Measurements from ENCODE around the gene SCUBE3.
A peak's percentile ranks its signal among the peaks of the same experiment; 100 is the strongest.

Gene SCUBE3

DNA sequence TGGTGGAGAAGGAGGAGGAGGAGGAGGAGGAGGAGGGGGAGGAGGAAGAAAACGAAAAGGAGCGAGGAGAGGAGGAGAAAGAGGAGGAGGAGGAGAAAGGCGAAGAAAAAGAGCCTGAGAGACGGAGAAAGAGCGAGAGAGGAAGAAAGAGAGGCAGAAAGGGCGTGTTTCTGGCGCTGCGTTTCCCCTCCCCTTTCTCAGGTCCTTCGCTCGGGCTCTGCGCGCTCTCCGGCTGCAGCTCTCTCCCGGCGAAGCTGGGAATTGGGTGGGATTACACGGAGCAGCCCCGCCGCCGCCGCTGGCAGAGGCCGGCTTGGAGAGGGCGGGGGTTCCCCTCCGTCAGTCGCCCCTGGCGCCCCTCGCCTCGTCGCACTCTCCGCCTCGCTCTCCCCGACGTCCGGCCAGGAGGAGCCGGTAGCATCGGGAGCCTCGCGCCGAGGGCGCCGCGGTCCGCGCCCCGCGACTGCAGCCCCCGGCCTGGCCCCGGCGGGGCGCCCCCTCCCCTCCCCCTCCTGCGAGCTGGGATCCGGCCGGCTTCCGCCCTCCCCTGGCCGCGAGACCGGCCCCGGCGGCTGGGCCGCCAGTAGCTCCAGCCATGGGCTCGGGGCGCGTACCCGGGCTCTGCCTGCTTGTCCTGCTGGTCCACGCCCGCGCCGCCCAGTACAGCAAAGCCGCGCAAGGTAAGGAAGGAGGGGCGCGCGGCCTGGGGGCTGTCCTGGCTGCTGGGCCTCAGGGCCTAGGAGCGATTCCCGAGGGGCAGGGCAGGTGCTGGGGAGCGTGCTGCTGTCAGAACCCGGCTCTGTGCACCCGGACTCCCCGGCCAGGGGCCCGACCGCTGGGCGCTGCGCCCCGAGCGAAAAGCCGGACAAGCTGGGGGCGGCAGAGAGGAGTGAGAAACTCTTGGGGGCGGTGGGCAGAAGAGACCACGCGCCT is at the start of gene SCUBE3:
Gene SCUBE3, plus strand, starts transcription at position 133 of the 933 bp plus-strand sequence. Its CDS starts 463 bp downstream, at position 596.
- Histone ChIP-seq H3K36me3 (ENCODE audit: insufficient read depth, low read length) (no peaks in the 10 kb centered on the region), H3K4me1 (ENCODE audit: insufficient read depth, low read length) (peaks cover 35% of the 10 kb centered on the region), H3K9me3 (ENCODE audit: control insufficient read depth, insufficient read depth, low read length) (no peaks in the 10 kb centered on the region), H3K9ac (ENCODE audit: low read depth, low read length) (peak within 1 kb of the TSS; percentile 70)

DNA sequence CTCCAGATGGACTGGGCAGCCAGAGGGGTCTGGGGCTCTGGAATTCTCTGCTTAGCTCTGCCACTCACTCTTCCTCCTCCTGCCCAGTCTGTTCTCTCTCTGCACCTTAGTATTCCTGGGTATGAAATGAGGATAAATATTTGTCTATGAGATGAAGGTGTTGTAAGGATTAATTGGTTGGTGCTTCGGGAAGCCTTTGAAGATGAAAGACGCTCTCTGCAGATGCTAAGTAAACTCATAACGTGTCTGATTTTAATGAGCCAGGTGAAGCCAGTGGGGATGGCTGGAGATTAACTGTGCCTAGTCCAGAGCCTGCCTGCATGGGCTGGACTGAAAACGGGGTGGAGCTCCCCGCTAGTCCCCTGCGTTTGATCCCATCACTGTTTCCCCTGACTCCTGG is 49.5 kb upstream of the SCUBE3 start:
- Histone ChIP-seq H3K9me3 (ENCODE audit: control insufficient read depth, insufficient read depth, low read length) (no peaks in the 10 kb centered on the region), H3K9ac (ENCODE audit: low read depth, low read length) (no peak overlapping the region), H3K36me3 (ENCODE audit: insufficient read depth, low read length) (no peaks in the 10 kb centered on the region), H3K4me1 (ENCODE audit: insufficient read depth, low read length) (peaks cover 16% of the 10 kb centered on the region)

DNA sequence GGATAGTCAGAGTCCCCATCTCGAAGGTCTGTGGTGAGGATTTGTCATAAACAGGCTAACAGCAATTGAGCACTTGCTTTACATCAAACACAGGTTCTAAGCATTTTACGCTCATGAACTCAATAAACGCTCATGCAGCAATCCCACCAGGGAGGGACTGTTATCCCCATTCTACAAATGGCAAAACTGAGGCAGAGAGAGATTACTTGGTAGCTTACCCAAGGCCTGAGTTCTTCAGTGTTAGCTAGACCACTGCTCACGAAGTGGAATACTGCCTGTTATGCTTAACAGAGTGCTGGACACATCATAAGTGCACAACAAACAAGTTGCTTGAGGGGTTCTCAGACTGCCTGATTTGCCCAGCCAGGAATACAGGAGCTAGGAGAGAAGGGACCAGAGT is 48.9 kb upstream of the SCUBE3 start:
- no peak overlapping the region for H3K9ac ChIP-seq (ENCODE audit: low read depth, low read length)
- peaks cover 16% of the 10 kb centered on the region for H3K4me1 ChIP-seq (ENCODE audit: insufficient read depth, low read length)
- no peaks in the 10 kb centered on the region for H3K9me3 ChIP-seq (ENCODE audit: control insufficient read depth, insufficient read depth, low read length)
- no peaks in the 10 kb centered on the region for H3K36me3 ChIP-seq (ENCODE audit: insufficient read depth, low read length)

DNA sequence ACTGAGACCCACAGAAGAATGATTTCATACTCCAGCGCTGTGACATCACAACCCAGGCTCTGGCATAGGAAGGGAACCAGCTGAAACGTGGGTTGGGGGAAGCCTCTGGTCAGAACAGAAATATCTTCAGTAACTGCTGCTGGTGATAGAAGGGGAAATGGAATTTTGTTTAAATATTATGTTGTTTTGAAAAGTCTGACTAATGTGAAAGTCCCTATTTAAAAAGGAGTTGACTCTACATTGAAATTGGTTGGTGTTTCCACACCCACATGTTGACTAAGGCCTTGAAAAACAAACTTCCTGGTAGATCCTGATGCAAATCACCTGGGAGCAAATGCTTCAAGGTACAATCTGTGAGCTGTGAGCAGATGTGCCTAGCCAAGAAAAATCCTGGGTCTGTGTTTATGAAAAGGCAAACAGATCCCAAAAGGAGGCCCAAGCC is 48.1 kb upstream of the SCUBE3 start:
- no peaks in the 10 kb centered on the region for H3K36me3 ChIP-seq (ENCODE audit: insufficient read depth, low read length)
- H3K4me1 ChIP-seq (ENCODE audit: insufficient read depth, low read length) = peaks cover 16% of the 10 kb centered on the region
- H3K9me3 ChIP-seq (ENCODE audit: control insufficient read depth, insufficient read depth, low read length) = no peaks in the 10 kb centered on the region
- H3K9ac ChIP-seq (ENCODE audit: low read depth, low read length) = no peak overlapping the region

DNA sequence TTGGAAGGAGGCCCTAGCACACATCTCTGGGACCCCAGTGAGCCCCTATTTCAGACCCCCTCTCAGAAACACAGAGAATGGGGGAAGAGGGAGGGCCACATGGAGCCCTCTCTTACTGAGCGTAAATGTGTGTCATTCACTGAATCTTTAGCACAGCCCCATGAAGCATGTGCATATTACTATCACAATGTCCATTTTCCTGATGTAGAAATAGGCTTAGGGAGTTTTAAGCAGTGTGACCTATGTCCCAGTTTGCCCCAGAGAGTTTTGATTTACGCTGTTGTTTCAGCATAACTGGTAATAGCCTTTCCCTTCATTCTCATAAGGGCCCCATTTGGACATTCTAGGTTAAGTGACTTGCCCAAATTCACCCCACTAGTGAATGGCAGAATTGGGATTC is 47.6 kb upstream of the SCUBE3 start:
- H3K9ac ChIP-seq (ENCODE audit: low read depth, low read length) = no peak overlapping the region
- peaks cover 16% of the 10 kb centered on the region for H3K4me1 ChIP-seq (ENCODE audit: insufficient read depth, low read length)
- H3K9me3 ChIP-seq (ENCODE audit: control insufficient read depth, insufficient read depth, low read length) = no peaks in the 10 kb centered on the region
- no peaks in the 10 kb centered on the region for H3K36me3 ChIP-seq (ENCODE audit: insufficient read depth, low read length)

DNA sequence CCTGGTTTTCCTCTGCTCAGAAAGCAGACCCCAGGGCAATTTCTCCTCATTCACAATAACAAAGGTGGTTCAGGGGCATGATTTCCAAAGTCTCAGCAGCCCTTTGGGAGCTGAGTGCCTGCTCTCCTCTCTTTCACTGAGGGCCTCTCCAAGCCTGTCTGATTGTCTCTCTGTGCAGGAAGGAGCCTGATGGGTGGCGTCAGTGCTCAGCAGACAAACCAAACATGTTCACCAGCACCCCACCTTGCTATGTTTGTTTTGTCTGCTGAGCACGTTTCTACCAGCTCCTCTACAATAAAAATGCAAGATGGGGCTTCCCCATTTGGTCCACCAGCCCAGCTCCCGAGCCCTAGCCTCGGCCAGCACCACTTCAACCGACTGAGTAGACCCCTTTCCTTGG is 47.2 kb upstream of the SCUBE3 start:
- no peak overlapping the region for H3K9ac ChIP-seq (ENCODE audit: low read depth, low read length)
- H3K4me1 ChIP-seq (ENCODE audit: insufficient read depth, low read length) = peaks cover 17% of the 10 kb centered on the region
- H3K36me3 ChIP-seq (ENCODE audit: insufficient read depth, low read length) = no peaks in the 10 kb centered on the region
- no peaks in the 10 kb centered on the region for H3K9me3 ChIP-seq (ENCODE audit: control insufficient read depth, insufficient read depth, low read length)

DNA sequence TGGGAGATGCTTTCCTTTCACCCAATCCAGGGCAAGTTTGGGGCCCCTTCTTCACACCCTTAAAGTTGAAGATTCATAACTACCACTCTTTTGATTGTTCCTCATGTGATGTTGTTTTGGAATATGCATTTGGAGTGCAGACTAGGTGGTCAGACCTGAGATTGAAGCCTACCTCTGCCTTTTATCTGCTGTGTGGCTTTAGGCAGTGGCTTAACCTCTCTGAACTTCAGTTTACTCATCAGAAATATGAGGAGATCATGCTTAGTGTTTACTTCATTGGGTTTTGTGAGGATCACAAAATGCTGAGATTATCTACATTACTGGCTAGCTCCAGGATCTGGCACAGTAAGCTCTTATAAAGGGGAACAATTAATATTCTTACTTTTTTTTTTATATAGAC is 46.3 kb upstream of the SCUBE3 start:
- Histone ChIP-seq H3K4me1 (ENCODE audit: insufficient read depth, low read length) (peaks cover 18% of the 10 kb centered on the region), H3K36me3 (ENCODE audit: insufficient read depth, low read length) (no peaks in the 10 kb centered on the region), H3K9me3 (ENCODE audit: control insufficient read depth, insufficient read depth, low read length) (no peaks in the 10 kb centered on the region), H3K9ac (ENCODE audit: low read depth, low read length) (no peak overlapping the region)

DNA sequence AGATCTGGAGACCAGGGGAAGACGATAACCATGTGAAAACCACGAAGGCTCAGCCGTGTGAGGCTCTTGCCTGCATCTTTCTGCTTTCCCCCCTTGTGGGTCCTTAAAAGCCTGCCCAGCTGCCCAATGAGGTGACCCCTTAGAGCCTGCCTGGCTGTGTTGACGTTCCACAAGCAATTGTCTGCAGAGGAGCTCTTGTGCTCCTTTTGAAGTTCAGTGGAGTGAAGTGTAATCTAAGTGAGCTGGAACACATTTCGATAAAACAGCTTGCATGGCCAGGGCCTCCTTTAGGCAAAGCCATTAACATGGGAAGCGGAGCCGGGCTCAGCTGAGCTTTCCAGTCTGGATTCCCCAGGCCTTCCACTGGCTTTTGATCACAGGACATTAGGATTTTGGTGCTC is 45.3 kb upstream of the SCUBE3 start:
- H3K4me1 ChIP-seq (ENCODE audit: insufficient read depth, low read length) = peaks cover 18% of the 10 kb centered on the region

DNA sequence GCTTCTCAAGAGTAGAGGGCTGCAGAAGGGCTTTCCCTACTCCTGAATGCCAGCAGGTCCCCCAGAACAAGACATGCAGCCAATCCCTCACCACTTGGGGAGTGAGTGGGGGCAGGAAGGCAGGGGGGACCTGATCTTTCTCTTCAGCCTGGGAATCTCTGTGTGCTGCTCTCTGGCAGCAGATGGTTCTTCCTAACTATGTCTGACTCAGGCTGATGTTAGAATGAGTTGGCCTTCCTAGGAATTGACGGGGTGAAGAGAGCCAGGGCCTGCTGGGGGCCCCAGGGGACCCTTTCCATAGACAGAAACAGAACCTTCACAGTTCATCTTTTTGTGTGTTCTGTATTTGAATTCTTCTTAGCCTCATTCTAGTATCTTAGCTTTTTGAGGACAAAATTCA is 43.6 kb upstream of the SCUBE3 start:
- H3K4me1 ChIP-seq (ENCODE audit: insufficient read depth, low read length) = peaks cover 22% of the 10 kb centered on the region
- H3K9me3 ChIP-seq (ENCODE audit: control insufficient read depth, insufficient read depth, low read length) = no peaks in the 10 kb centered on the region

More for the DNA sequence above, 45.3 kb upstream of the SCUBE3 start:
- Histone ChIP-seq H3K9me3 (ENCODE audit: control insufficient read depth, insufficient read depth, low read length) (no peaks in the 10 kb centered on the region), H3K9ac (ENCODE audit: low read depth, low read length) (no peak overlapping the region), H3K36me3 (ENCODE audit: insufficient read depth, low read length) (no peaks in the 10 kb centered on the region)

DNA sequence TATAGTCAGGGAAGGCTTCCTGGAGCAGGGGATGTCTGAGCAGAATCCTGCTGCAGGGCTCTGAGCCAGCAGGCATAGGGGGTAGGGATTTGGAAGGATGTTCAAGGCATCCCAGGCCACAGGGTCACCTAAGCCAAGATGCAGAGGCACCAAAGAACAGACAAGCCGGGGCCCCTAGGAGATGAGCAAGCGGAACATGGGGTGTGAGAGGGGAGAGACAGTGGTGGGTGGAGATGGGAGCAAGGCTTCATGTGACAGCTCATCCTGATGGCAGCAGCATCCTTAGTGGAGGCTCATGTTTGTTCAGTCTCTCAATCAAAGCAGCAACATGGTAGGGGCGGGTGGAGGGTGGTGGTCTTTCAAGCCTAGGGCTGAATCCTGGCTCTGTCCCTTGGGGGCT is 42.9 kb upstream of the SCUBE3 start:
- Histone ChIP-seq H3K9me3 (ENCODE audit: control insufficient read depth, insufficient read depth, low read length) (no peaks in the 10 kb centered on the region), H3K36me3 (ENCODE audit: insufficient read depth, low read length) (no peaks in the 10 kb centered on the region), H3K4me1 (ENCODE audit: insufficient read depth, low read length) (peaks cover 15% of the 10 kb centered on the region; the same call in 1 of the 2 replicates), H3K9ac (ENCODE audit: low read depth, low read length) (no peak overlapping the region)

More for the DNA sequence above, 43.6 kb upstream of the SCUBE3 start:
- H3K36me3 ChIP-seq (ENCODE audit: insufficient read depth, low read length) = no peaks in the 10 kb centered on the region
- H3K9ac ChIP-seq (ENCODE audit: low read depth, low read length) = no peak overlapping the region

DNA sequence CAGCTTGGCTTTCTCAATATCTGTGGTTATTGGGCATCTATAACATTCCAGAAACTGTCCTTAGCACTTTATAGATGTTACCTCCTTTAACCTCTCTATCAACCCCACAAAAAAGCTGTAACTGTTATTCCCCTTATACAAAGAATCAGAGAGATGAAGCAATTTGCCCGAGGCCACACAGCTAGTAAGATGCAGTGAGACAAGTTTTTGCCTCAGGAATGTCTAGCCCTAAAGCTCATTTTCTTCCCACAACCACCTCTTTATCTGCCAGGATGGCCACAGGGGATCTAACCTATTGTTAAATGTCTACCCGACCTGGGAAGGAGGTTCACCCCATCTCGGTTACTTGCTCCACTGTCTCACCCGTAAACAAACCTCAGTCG is 40.7 kb upstream of the SCUBE3 start:
- peaks cover 7% of the 10 kb centered on the region; the same call in 1 of the 2 replicates for H3K4me1 ChIP-seq (ENCODE audit: insufficient read depth, low read length)
- H3K9me3 ChIP-seq (ENCODE audit: control insufficient read depth, insufficient read depth, low read length) = no peaks in the 10 kb centered on the region
- no peaks in the 10 kb centered on the region for H3K36me3 ChIP-seq (ENCODE audit: insufficient read depth, low read length)
- no peak overlapping the region for H3K9ac ChIP-seq (ENCODE audit: low read depth, low read length)

DNA sequence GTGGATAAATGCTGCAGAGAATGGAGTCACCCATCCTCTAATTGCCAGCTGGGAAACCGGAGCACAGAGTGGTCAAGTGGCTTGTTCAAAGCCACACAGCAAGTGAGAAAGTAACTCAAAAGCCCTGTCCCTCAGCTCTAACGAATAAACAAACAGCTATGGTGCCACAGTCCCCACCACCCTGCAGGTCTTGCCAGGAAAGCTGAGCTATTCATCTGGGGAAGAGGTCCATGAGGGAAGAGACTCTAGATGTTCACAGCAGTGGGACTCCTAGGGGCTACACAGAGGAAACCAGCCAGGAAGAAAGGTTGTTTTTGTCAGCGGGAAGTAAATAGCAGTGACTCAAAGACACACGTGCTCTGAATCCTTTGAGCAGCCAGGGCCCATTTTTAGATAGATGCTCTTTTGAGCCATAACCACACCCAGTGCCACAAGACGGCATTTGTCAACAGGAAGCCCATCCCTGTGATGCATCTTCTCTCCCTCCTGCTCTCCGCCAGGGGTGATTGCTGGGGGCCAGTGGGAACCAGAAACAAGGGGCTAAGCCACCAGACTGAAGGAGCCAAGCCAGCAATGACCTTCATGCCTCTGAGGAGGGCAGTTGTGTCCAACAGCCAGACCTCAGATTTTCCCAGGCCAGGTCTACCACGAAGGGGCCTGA is 40.2 kb upstream of the SCUBE3 start:
- Histone ChIP-seq H3K4me1 (ENCODE audit: insufficient read depth, low read length) (peaks cover 7% of the 10 kb centered on the region; the same call in 1 of the 2 replicates), H3K36me3 (ENCODE audit: insufficient read depth, low read length) (no peaks in the 10 kb centered on the region), H3K9me3 (ENCODE audit: control insufficient read depth, insufficient read depth, low read length) (no peaks in the 10 kb centered on the region), H3K9ac (ENCODE audit: low read depth, low read length) (no peak overlapping the region)

DNA sequence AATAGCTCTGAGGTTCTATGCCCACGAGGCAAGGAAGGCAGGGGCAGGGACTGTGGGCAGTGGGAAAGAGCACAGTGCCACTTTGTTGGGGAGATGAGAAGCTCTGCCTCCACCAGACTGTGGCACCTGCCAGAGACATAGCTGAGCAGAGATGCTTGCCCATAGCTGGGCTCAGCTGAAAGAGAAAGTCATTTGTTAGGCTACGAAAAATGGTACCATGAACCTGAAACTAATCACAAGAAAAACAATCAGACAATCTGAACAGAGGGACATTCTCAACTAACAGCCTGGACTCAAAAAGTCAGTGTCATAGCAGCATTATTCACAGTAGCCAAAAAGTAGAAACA is 39.7 kb upstream of the SCUBE3 start:
- no peaks in the 10 kb centered on the region for H3K36me3 ChIP-seq (ENCODE audit: insufficient read depth, low read length)
- H3K4me1 ChIP-seq (ENCODE audit: insufficient read depth, low read length) = peaks cover 7% of the 10 kb centered on the region; the same call in 1 of the 2 replicates
- no peak overlapping the region for H3K9ac ChIP-seq (ENCODE audit: low read depth, low read length)
- no peaks in the 10 kb centered on the region for H3K9me3 ChIP-seq (ENCODE audit: control insufficient read depth, insufficient read depth, low read length)

DNA sequence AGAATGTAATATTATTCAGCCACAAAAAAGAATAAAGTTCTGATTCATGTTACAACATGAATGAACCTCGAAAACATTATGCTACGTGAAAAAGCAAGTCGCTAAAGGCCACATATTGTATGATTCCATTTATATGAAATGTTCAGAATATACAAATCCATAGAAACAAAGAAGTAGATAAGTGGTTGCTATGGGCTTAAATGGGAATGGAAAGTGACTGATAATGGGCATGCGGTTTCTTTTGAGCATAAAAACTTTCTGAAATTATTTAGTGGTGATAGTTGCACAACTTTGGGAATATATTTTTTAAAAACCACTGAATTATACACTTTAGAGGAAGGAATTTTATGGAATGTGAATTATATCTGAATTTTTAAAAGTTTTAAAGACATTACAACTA is 39.3 kb upstream of the SCUBE3 start:
- H3K4me1 ChIP-seq (ENCODE audit: insufficient read depth, low read length) = peaks cover 7% of the 10 kb centered on the region; the same call in 1 of the 2 replicates
- H3K9ac ChIP-seq (ENCODE audit: low read depth, low read length) = no peak overlapping the region
- H3K36me3 ChIP-seq (ENCODE audit: insufficient read depth, low read length) = no peaks in the 10 kb centered on the region
- no peaks in the 10 kb centered on the region for H3K9me3 ChIP-seq (ENCODE audit: control insufficient read depth, insufficient read depth, low read length)

Data from ES-I3 (cell line).